ENCODE data around the gene DDIT4L.
"Not testable (repeated sequence)": the region's sequence is repeated elsewhere in the genome, so short reads cannot be mapped to it uniquely, and the experiment has no call there.

DDIT4L gene

DNA sequence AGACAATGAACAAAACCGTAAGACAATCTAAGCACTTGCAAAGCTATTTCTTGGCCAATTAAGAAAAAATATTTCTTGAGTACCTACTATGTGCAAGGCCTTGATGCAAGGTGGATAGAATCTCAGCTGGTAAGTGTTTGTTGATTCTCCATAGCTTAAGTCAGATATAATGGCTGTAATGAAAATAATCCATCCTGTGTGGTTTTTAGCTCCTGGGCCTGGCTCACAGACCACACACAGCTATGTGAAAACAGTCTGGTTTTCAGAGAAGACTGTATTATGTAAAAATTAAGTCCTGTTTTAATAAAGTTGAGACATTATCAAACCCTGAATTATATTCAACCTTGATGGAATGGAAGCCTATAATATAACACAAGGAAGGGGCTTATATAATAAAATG, 7.8 kb upstream of the DDIT4L start:
- FAIRE-seq (no peak), DNase-seq (ENCODE audit: insufficient read length, low spot score) (no peak)
- TF ChIP-seq, protein P1, sequence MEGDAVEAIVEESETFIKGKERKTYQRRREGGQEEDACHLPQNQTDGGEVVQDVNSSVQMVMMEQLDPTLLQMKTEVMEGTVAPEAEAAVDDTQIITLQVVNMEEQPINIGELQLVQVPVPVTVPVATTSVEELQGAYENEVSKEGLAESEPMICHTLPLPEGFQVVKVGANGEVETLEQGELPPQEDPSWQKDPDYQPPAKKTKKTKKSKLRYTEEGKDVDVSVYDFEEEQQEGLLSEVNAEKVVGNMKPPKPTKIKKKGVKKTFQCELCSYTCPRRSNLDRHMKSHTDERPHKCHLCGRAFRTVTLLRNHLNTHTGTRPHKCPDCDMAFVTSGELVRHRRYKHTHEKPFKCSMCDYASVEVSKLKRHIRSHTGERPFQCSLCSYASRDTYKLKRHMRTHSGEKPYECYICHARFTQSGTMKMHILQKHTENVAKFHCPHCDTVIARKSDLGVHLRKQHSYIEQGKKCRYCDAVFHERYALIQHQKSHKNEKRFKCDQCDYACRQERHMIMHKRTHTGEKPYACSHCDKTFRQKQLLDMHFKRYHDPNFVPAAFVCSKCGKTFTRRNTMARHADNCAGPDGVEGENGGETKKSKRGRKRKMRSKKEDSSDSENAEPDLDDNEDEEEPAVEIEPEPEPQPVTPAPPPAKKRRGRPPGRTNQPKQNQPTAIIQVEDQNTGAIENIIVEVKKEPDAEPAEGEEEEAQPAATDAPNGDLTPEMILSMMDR (IDR thresholded peaks at IDR 0.05; ENCODE audit: insufficient read depth, missing control alignments), result no peak

DNA sequence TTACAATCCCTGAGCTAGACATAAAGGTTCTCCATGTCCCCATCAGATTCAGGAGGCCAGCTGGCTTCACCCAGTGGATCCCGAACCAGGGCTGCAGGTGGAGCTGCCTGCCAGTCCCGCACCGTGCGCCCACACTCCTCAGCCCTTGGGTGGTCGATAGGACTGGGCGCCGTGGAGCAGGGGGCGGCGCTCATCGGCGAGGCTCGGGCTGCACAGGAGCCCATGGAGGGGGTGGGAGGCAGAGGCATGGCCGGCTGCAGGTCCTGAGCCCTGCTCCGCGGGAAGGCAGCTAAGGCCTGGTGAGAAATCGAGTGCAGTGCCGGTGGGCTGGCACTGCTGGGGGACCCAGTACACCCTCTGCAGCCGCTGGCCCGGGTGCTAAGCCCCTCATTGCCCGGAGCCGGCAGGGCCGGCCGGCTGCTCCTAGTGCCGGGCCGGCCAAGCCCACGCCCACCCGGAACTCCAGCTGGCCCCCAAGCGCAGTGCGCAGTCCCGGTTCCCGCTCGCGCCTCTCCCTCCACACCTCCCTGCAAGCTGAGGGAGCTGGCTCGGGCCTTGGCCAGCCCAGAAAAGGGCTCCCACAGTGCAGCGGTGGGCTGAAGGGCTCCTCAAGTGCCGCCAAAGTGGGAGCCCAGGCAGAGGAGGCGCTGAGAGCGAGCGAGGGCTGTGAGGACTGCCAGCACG, 6.3 kb upstream of the DDIT4L start:
- not testable (repeated sequence) for FAIRE-seq; DNase-seq (ENCODE audit: insufficient read length, low spot score)

DNA sequence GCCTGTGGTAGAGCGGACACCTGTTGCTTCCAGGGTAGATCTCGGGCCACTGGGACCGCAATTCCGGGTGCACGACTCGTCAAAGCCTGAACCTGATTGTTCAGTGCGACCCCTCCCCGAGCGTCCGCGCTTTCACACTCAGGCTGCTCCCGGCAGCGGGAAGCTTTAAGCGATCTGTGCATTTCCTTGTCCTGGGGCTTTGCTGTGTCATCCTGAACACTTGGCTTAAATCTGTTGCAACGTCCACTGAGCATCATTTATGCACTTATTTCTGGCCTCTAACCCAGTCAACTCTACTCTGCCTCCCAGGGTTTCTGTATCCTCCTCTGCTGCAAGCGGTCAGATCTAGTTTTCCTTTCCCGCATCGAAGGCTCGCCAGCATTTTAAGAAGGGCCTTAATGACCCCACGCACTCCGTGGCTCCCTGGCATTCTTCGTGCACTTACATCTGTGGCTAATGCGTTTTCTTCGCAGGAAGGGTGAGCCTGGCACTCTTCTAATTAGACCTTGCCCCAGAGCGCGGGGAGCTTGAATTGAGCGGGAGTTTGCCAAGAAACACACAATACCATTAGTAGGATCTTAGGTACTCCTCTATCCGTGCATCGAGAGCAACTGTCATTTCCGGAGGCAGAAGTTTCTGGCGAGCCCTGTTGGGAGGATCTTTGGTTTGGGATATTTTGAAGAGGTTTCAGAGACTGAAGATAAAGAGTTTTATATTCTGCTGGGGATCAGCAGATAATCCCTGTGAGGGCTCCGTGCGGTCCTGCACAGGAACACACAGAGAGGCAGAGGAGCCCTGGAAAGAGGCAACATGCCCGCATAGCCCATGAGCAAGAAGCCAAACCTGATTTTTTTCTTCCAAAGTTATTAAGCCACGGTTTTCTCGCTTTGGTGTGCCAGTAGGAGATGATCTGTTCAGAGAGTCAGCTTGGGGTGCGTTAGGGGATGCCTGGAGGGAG, 654 bp upstream of the DDIT4L start:
- TF ChIP-seq, protein P1 (IDR thresholded peaks at IDR 0.05; ENCODE audit: insufficient read depth, missing control alignments), result no peak
- no peak for DNase-seq (ENCODE audit: insufficient read length, low spot score)
- no peak for FAIRE-seq

DNA sequence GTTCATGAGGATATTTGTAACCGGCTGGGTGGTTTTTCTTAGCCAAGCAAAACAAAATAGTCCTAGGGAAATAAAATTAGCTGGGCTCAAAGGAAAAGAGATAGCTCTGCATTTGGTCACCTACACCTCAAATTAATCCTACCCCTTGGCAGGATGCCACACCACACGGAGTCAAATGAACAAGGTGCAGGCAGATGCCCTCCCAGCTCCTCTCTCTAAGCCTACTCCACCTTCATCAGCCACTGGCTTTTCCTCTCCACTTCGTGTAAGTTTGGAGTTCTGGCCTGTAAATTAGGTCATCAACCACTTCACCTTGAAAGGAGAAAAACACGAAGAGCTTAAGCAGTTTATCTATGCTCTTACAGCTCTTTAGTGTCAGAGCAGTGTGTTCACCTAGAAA, 1.4 kb downstream of the DDIT4L start:
- FAIRE-seq (no peak), DNase-seq (ENCODE audit: insufficient read length, low spot score) (no peak)
- TF ChIP-seq, protein P1 (IDR thresholded peaks at IDR 0.05; ENCODE audit: insufficient read depth, missing control alignments), result no peak

DNA sequence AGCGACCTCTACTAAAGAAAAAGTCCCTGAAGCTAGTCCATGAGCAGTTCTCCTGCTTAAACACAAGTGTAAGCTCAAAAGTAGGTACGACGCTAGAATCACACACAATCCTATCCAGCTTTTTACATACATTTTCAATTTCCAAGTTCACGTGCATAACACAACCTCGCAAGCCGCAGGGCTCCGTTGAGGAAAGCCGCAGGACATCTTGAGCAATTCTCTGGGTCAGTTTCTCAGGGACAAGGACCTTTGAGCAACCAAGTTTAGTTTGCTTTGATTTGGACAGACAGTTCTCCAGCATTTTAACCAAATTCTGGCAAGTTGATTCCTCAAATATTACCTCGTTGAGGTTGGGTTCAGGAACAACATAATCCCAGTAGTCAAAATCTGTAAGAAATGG, 2.5 kb downstream of the DDIT4L start:
- no peak for DNase-seq (ENCODE audit: insufficient read length, low spot score)

DNA sequence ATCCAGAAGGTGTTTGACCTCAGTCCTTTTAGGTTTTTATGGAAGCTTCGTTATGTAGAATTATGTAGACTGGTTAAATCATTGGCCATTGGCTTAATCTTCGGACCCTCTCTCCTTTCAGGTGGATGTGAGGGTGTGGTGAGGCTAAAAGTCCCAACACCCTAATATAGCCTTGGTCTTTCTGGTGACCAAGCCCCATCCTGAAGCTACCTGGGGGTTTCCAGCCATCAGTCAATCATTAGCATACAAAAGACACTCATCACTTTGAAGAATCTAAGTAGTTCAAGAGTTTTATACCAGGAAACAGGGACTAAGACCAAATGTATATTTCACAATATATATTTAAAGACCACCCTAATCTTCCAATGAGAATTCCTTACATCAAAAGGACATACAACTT, 5.5 kb downstream of the DDIT4L start:
- DNase-seq (ENCODE audit: insufficient read length, low spot score) (no peak), FAIRE-seq (no peak)
- TF ChIP-seq, protein P1 (IDR thresholded peaks at IDR 0.05; ENCODE audit: insufficient read depth, missing control alignments), result no peak

More for the DNA sequence above, 2.5 kb downstream of the DDIT4L start:
- no peak for FAIRE-seq
- TF ChIP-seq, protein P1 (IDR thresholded peaks at IDR 0.05; ENCODE audit: insufficient read depth, missing control alignments), result no peak

DNA sequence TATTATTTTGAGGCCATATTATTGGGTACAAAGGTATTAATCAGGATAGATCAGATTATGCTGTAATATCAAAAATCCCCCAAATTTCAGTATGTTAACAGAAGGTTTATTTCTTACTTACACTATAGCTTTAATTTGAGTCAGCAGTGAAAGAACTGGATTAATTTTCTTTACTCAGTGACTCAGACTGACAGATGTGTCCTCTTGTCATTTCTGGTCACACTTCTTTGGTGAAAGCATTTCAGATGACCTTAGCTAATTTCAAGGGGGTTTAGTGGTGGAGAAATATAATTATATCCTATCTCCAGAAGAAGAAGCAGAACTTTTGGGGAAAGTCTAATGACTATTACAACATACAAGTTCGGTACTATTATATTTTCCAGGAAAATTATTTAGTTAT, 12.4 kb downstream of the DDIT4L start:
- TF ChIP-seq, protein P1 (IDR thresholded peaks at IDR 0.05; ENCODE audit: insufficient read depth, missing control alignments), result no peak

More for the DNA sequence above, 12.4 kb downstream of the DDIT4L start:
- DNase-seq (ENCODE audit: insufficient read length, low spot score) (no peak), FAIRE-seq (no peak)

All from D721Med (cell line).